Right lobe of liver (tissue), 4 donors: ENCODE data around the gene ADNP.

Source experiments
- CTCF ChIP-seq, 4 donors: fragments of 200-600 bp in 3 of 4; fragments of 450-650 bp in 1 of 4; IDR thresholded peaks; one replicate each; pipeline versions ENCODE4 v1.5.1 to v1.8.0; 2016 to 2022; ENCODE audit warnings: antibody characterized with exemption in 4 of 4, mild to moderate bottlenecking in 2 of 4
- POLR2A ChIP-seq: fragments of 450-650 bp; IDR thresholded peaks from one replicate; pipeline ENCODE4 v1.6.1; 2017; ENCODE audit warnings: antibody characterized with exemption, mild to moderate bottlenecking
- donor health status: DM: no; HTN: no; CAD: no.
- donor health status: DM: no; HTN: no; CAD: no.
- donor health status: DM: no; HTN: yes; CAD: no.

DNA sequence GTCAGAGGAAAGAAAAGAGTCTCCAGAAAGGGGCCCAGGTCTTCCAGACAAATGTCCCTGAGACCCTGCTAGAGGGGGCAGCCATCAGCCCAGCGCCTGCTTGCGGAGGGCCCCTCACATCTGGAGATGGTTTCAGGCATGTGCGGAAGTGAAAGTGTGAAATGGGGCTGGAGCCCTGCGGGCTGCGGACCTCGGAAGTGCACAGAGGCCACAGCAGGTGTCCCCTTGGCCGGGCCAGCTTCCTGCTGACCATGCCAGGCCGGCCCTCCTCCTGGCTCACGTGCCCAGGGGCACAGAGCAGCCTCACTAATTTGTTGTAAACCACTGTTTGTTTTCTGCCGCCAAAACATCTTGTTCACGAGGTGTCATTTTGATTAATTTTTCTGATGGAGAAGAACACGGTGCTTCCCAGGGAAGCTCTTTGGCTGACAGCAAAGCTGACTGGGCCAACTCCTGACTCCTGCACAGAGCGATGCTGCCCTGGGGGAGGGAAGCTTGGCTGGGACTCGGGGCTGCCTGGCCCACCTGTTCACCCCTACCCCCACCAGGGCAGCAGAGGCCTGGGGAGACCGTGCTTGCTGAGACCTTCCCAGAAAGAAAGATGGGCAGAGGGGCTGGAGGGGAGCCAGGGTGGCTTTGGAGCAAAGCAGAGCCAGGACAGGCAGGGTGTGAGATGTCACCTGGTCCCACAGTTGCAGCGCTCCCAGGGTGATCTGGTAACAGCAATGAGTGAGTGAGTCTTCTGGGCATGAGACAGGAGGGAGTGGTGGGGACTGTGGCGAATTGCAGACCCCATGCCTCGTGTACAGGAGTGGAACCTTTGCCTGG is 82.2 kb downstream of the ADNP start:
- no peak for TF ChIP-seq CTCF (IDR thresholded peaks at IDR 0.05)
- no peak for TF ChIP-seq POLR2A
